Measurements from ENCODE around the gene METTL18.

The METTL18 gene

GRCh38 chr1:169750041-169750440, 44.7 kb downstream of the METTL18 start:
- Histone ChIP-seq H3K9ac (ENCODE audit: low read depth, low read length) (no peak overlapping the region), H3K4me1 (ENCODE audit: insufficient read depth, low read length) (peaks cover 14% of the 10 kb centered on the region), H3K4me3 (ENCODE audit: low read length) (no peak overlapping the region), H3K27me3 (ENCODE audit: insufficient read depth, low read length) (no peaks in the 10 kb centered on the region), H3K27ac (ENCODE audit: low read length) (no peak overlapping the region), H3K9me3 (ENCODE audit: insufficient read depth, low read depth, low read length) (no peaks in the 10 kb centered on the region), H3K36me3 (ENCODE audit: insufficient read depth, low read depth, low read length) (no peaks in the 10 kb centered on the region)

- H3K4me3 ChIP-seq (ENCODE audit: low read length): no peak overlapping the region
- peaks cover 18% of the 10 kb centered on the region for H3K4me1 ChIP-seq (ENCODE audit: insufficient read depth, low read length)
- H3K27ac ChIP-seq (ENCODE audit: low read length): no peak overlapping the region
- no peaks in the 10 kb centered on the region for H3K36me3 ChIP-seq (ENCODE audit: insufficient read depth, low read depth, low read length)
- no peaks in the 10 kb centered on the region for H3K9me3 ChIP-seq (ENCODE audit: insufficient read depth, low read depth, low read length)
- no peaks in the 10 kb centered on the region for H3K27me3 ChIP-seq (ENCODE audit: insufficient read depth, low read length)
- H3K9ac ChIP-seq (ENCODE audit: low read depth, low read length): no peak overlapping the region
Observed at GRCh38 chr1:169746550-169746949, 48.2 kb downstream of the METTL18 start.

GRCh38 chr1:169745015-169745861, 49.5 kb downstream of the METTL18 start:
- no peak overlapping the region for H3K9ac ChIP-seq (ENCODE audit: low read depth, low read length)
- no peaks in the 10 kb centered on the region for H3K36me3 ChIP-seq (ENCODE audit: insufficient read depth, low read depth, low read length)
- no peaks in the 10 kb centered on the region for H3K27me3 ChIP-seq (ENCODE audit: insufficient read depth, low read length)
- no peaks in the 10 kb centered on the region for H3K9me3 ChIP-seq (ENCODE audit: insufficient read depth, low read depth, low read length)
- peaks cover 21% of the 10 kb centered on the region for H3K4me1 ChIP-seq (ENCODE audit: insufficient read depth, low read length)
- no peak overlapping the region for H3K27ac ChIP-seq (ENCODE audit: low read length)
- H3K4me3 ChIP-seq (ENCODE audit: low read length): no peak overlapping the region

Measured in iPS-20b (cell line).